GM21367 (cell line): ENCODE measurements around the gene MACROD2.

Experiments used
- ATAC-seq: cut with Tn5 transposase; IDR thresholded peaks from one replicate; pipeline ENCODE4 v1.9.1; 2021; ENCODE audit not compliant: unreplicated experiment

The MACROD2 gene

GRCh38 chr20:16096756-16097326 is 2101.5 kb downstream of the MACROD2 start:
- ATAC-seq, result no peak

GRCh38 chr20:16097788-16098187 is 2102.5 kb downstream of the MACROD2 start:
- no peak for ATAC-seq

DNA sequence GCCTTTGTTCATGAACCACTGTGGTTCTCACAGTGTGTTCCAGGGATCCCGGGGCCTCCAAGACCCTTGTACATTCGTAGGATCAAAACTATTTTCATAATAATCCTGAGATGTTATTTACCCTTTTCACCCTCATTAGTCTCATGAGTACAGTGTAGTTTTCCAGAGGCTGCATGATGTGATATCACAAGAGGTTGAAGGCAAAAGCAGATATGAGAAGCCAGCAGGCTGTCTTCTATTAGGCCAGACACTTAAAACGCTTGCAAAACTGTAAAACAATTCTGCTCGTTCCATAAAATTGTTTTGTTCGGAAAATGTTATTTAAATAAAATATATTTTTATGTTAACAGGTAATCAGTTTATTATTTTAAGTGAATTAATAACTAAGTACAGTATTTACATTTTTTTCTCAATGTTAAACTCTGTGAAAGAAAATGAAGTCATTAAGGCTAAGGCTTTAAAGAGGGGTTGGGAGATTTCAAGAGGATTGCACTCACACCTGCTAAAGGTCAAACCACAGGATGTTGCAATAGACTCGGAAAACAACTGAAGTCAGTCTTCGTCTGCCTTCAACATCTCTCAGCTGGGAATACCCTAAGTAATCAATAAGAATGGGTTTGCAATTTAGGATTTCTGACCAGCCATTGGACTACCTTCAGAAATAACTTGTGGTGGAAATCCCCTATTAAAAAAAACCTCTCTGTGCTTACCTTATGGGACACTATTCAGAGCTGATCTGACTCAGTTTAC is 2103.7 kb downstream of the MACROD2 start:
- ATAC-seq, result no peak

DNA sequence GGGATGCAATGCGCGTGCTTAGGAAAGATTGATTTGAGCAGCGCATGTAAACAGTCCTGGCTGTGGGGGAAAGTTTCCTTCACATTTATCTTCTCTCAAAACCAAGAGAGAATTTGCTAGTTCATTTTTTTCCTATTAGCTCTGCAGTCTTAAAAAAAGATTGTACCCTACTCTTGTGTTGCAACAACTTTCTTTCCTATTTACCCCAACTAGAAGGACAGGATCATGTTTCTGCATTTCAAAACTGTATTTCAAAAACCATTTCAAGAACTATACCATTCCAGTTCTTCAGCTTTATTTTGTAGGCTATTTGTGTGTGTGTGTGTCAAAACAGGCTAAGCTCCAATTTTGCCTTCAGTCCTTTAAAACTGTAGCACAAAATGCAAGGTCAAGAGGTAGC is 2104.8 kb downstream of the MACROD2 start:
- ATAC-seq, result no peak

DNA sequence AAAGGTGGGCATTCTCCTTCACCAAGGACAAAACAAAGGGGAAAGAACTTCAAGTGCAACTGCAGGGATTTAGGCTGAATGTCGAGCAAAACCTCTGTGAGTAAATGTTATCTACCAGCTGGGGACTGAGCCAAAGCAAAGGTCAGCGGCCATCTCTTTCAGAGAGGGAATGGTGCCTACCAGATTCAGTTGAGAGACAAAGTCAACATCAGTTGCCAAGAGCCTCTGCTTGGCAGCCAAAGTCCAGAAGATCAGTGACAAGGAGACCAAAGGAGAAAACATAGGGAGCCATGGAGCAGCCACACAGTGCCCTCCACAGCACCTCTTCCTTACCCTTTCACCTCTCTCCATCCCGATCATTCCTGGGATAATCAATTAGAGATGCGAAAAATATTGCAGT is 2105.5 kb downstream of the MACROD2 start:
- no peak for ATAC-seq
